HCT116 (cell line): ENCODE results near the gene TMEM150A. TPM values are rescaled to one million over a fixed set of nuclear protein-coding genes. Genes with fewer than 3 reads are reported as not detected.

Source experiments
- ATAC-seq: fragments of 200-7000 bp; cut with Tn5 transposase; 2 replicates; pipeline ENCODE4 v1.9.1; 2020; ENCODE audit warnings: mild to moderate bottlenecking, moderate library complexity
- BruUV-seq: library from RNA; stranded (reverse); fragments of 400-500 nt; replicated peaks from 2 replicates; lab custom pipeline; 2021; lab: Mats Ljungman, UMichigan
- CTCF ChIA-PET: fragments of 300-600 bp; sonication (Branson Sonifier 250); formaldehyde crosslinking; loops from one replicate; lab custom pipeline; 2021; ENCODE audit warnings: antibody characterized with exemption; lab: Charles Lee
- POLR2A ChIA-PET: fragments of 300-600, 350-600 bp; sonication (Branson Sonifier 250); formaldehyde crosslinking; loops from one replicate; lab custom pipeline; 2021; ENCODE audit warnings: antibody characterized with exemption; lab: Charles Lee
- RAD21 ChIA-PET, 2 experiments: fragments of 300-600 bp; sonication (Branson Sonifier 250); formaldehyde crosslinking; loops; one replicate each; lab custom pipeline; 2023; ENCODE audit warnings: low total read pairs in 2 of 2; ENCODE audit not compliant: uncharacterized antibody in 2 of 2, unreplicated experiment in 2 of 2, low non-redundant PET in 1 of 2; lab: Charles Lee
- DNase-seq: peaks from one replicate; pipeline ENCODE4 v3.0.0-alpha.2; 2010; ENCODE audit warnings: low read depth, low spot score
- H2AFZ ChIP-seq: fragments of 200-600 bp; shearing (Covaris generic), sonication (generic); 2 replicates; pipeline ENCODE4 v1.6.1; 2017; ENCODE audit warnings: low read depth, mixed run types, mixed read lengths, antibody characterized with exemption, low read length; ENCODE audit not compliant: poor library complexity, severe bottlenecking
- H3K27ac ChIP-seq: 2 replicates; pipeline ENCODE4 v1.5.1; 2012; ENCODE audit warnings: low read depth, low read length
- H3K27me3 ChIP-seq: fragments of 200-600 bp; sonication (generic); 2 replicates; pipeline ENCODE4 v1.6.1; 2016; ENCODE audit warnings: mixed run types, low read length, mixed read lengths; ENCODE audit not compliant: insufficient read depth
- H3K36me3 ChIP-seq, 2 experiments: fragments of 200-500 bp in 1 of 2; fragments of 200-600 bp in 1 of 2; sonication (Bioruptor generic) in 1 of 2; sonication (generic) in 1 of 2; 2 replicates each; pipeline versions ENCODE4 v1.5.1 to v1.6.1; 2014 to 2016; ENCODE audit warnings: low read length in 2 of 2, inconsistent platforms in 1 of 2, mixed read lengths in 1 of 2, mixed run types in 1 of 2; ENCODE audit not compliant: insufficient read depth in 2 of 2, control insufficient read depth in 1 of 2
- H3K4me1 ChIP-seq, 2 experiments: fragments of 200-600 bp in 1 of 2; sonication (generic) in 1 of 2; 2 replicates each; pipeline versions ENCODE4 v1.5.1 to v1.6.1; 2012 to 2017; ENCODE audit warnings: low read length in 2 of 2, inconsistent platforms in 1 of 2, mild to moderate bottlenecking in 1 of 2, mixed read lengths in 1 of 2, mixed run types in 1 of 2, moderate library complexity in 1 of 2; ENCODE audit not compliant: insufficient read depth in 2 of 2, control insufficient read depth in 1 of 2
- H3K4me2 ChIP-seq: fragments of 200-600 bp; sonication (generic); 2 replicates; pipeline ENCODE4 v1.6.1; 2017; ENCODE audit warnings: mixed run types, low read length, mixed read lengths
- H3K4me3 ChIP-seq, 2 experiments: fragments of 200-600 bp in 1 of 2; sonication (generic) in 1 of 2; replicated peaks in 1 of 2; 2 replicates each; pipeline ENCODE4 v1.5.1; 2011 to 2016; ENCODE audit warnings: low read length in 2 of 2, control low read depth in 1 of 2, low read depth in 1 of 2, mild to moderate bottlenecking in 1 of 2, mixed read lengths in 1 of 2, mixed run types in 1 of 2
- H3K79me2 ChIP-seq: fragments of 200-600 bp; sonication (generic); 2 replicates; pipeline ENCODE4 v1.6.1; 2017; ENCODE audit warnings: mild to moderate bottlenecking, mixed run types, low read length, moderate library complexity, mixed read lengths; ENCODE audit not compliant: insufficient read depth
- H3K9ac ChIP-seq: fragments of 200-600 bp; sonication (generic); 2 replicates; pipeline ENCODE4 v1.6.1; 2016; ENCODE audit warnings: low read length, mixed read lengths
- H3K9me2 ChIP-seq: fragments of 200-600 bp; sonication (generic), shearing (Covaris generic); 2 replicates; pipeline ENCODE4 v1.6.1; 2017; ENCODE audit warnings: mixed run types, mild to moderate bottlenecking, moderate library complexity; ENCODE audit not compliant: insufficient read depth
- H3K9me3 ChIP-seq, 2 experiments: fragments of 200-500 bp in 1 of 2; fragments of 200-600 bp in 1 of 2; sonication (Bioruptor generic) in 1 of 2; sonication (generic) in 1 of 2; 2 replicates each; pipeline ENCODE4 v1.6.1; 2014 to 2017; ENCODE audit warnings: low read length in 2 of 2, mixed read lengths in 2 of 2, inconsistent platforms in 1 of 2, low read depth in 1 of 2, mild to moderate bottlenecking in 1 of 2, mixed run types in 1 of 2, moderate library complexity in 1 of 2; ENCODE audit not compliant: control insufficient read depth in 1 of 2, insufficient read depth in 1 of 2
- H4K20me1 ChIP-seq: fragments of 200-600 bp; sonication (generic), shearing (Covaris generic); 2 replicates; pipeline ENCODE4 v1.6.1; 2017; ENCODE audit warnings: mixed run types, mild to moderate bottlenecking, moderate library complexity; ENCODE audit not compliant: insufficient read depth
- CEBPB ChIP-seq: IDR thresholded peaks from 2 replicates; pipeline ENCODE4 v1.6.1; 2012; ENCODE audit warnings: low read depth
- ELF1 ChIP-seq: IDR thresholded peaks from 2 replicates; pipeline ENCODE4 v1.6.1; 2012; ENCODE audit warnings: low read depth, borderline replicate concordance
- FOSL1 ChIP-seq: IDR thresholded peaks from 2 replicates; pipeline ENCODE4 v1.6.1; 2012; ENCODE audit warnings: low read depth
- POLR2A ChIP-seq: IDR thresholded peaks from 2 replicates; pipeline ENCODE4 v1.7.0; 2011; ENCODE audit warnings: borderline replicate concordance; ENCODE audit not compliant: insufficient read depth, insufficient read length; ENCODE audit errors: extremely low read depth
- POLR2AphosphoS5 ChIP-seq: IDR thresholded peaks from 2 replicates; pipeline ENCODE4 v1.6.1; 2011; ENCODE audit warnings: mild to moderate bottlenecking, low read depth, low read length, moderate library complexity
- RAD21 ChIP-seq: IDR thresholded peaks from 2 replicates; pipeline ENCODE4 v1.6.1; 2012; ENCODE audit warnings: low read depth, mild to moderate bottlenecking
- SIN3A ChIP-seq: IDR thresholded peaks from 2 replicates; pipeline ENCODE4 v1.6.1; 2012; ENCODE audit warnings: low read depth
- SRF ChIP-seq: IDR thresholded peaks from 2 replicates; pipeline ENCODE4 v1.6.1; 2012; ENCODE audit warnings: low read depth
- YY1 ChIP-seq: IDR thresholded peaks from 2 replicates; pipeline ENCODE4 v1.6.1; 2011; ENCODE audit warnings: low read length, low read depth, moderate library complexity, mild to moderate bottlenecking; ENCODE audit not compliant: insufficient replicate concordance; ENCODE audit errors: extremely low read depth
- ZFX ChIP-seq: fragments of 450-650 bp; IDR thresholded peaks from 2 replicates; pipeline ENCODE4 v1.6.1; 2017
- ZNF274 ChIP-seq: fragments of 200-500 bp; sonication (Bioruptor generic); IDR thresholded peaks from 2 replicates; pipeline ENCODE4 v1.6.1; 2014; ENCODE audit warnings: mild to moderate bottlenecking, low read depth, low read length, inconsistent platforms
- intact Hi-C: fragments of 100-400 bp; cut with micrococcal nuclease; formaldehyde crosslinking; loops from 2 replicates; pipeline ENCODE4 v1.10.0; 2022
- total RNA-seq: library from RNA; stranded (reverse); gene quantifications from one replicate; pipeline ENCODE4 v1.2.1, GENCODE V29; 2021; ENCODE audit not compliant: unreplicated experiment
- TF ChIP-seq, protein P1 (sequence below): IDR thresholded peaks from 2 replicates; pipeline ENCODE4 v1.6.1; 2012
- TF ChIP-seq, protein P2 (sequence below): IDR thresholded peaks from 2 replicates; pipeline ENCODE4 v1.6.1; 2012

TMEM150A gene
- total RNA-seq, 1 experiment from 2014 or later = 9.9 TPM

DNA sequence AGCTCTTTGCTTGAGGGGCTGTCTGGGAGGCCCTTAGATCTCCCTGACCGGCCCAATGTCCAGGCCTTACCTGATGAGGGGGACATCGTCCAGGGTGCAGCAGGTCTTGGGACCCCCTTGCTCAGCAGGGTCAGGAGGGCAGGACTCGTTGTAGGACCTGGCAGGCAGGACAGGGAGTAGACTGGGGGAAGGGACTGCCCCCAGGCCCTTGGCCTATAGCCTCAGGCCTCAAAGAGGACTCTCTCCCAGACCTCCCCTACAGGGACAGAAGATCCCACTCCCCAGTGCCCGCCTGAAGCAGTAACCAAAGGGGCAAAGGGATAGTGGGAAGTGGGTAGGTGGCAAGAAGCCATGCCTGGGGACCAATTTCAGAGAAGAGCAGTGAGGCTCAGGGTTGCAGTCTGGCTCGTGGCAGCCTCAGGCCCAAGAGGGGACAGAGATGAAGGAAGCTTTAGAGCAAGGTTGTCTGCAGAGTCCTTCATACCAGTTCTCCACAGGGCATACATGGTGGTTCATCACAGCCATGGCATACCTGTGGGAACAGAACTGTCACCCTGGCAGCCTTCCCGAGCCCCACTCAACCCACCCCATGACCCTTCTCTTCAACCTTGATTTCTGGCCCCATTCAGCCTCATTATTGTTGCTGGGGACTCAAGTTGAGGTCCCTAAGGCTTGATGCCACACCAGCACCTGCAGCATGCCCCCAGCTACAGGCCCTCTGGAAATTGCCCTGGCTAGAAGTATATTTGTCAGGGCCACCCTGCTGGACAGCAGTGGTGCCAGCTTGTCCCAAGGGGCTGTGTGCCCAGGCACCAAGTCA lies 1.3 kb downstream of the TMEM150A start:
- peak overlapping the region; percentile 63 for H3K9ac ChIP-seq

More for the DNA sequence above, 1.3 kb downstream of the TMEM150A start:
- Histone ChIP-seq H3K27ac (peak overlapping the region; percentile 64; the same call in 1 of the 2 replicates), H3K9me3 (no peaks in the 10 kb centered on the region), H3K27me3 (no peaks in the 10 kb centered on the region), H3K9me2 (no peaks in the 10 kb centered on the region), H3K4me1 (peaks cover 11 to 25% of the 10 kb centered on the region in 2 experiments), H3K4me2 (peak overlapping the region; percentile 93), H4K20me1 (no peaks in the 10 kb centered on the region), H3K4me3 (peak overlapping the region; percentile 83 to 85), H2AFZ (no peak overlapping the region), H3K36me3 (peaks cover 4 to 5% of the 10 kb centered on the region in 2 experiments; a peak in 3 of 4 replicates), H3K79me2 (peaks cover 11% of the 10 kb centered on the region)
- intact Hi-C loops = loop anchor here (5.0 kb wide), 1 partner anchor 189 kb away; the partner anchor contains the start of gene CAPG
- ChIA-PET RAD21 (no interaction called here), CTCF (no interaction called here), POLR2A (interaction anchor here (0.6 to 3.3 kb wide), 3 partner anchors 10 to 11 kb away, joined by 3 to 20 read pairs (median 3); partner anchors contain the start of gene C2orf68)
- no peak for DNase-seq
- no peak for ATAC-seq
- TF ChIP-seq YY1 = no peak
- TF ChIP-seq FOSL1 = no peak
- TF ChIP-seq SRF = no peak
- TF ChIP-seq POLR2AphosphoS5 = no peak; the same call in 1 of the 2 replicates
- TF ChIP-seq ZNF274 = no peak
- no peak for TF ChIP-seq POLR2A
- no peak for TF ChIP-seq CEBPB
- TF ChIP-seq RAD21 = no peak
- no peak for TF ChIP-seq SIN3A
- TF ChIP-seq ELF1 = no peak
- TF ChIP-seq, protein P1, sequence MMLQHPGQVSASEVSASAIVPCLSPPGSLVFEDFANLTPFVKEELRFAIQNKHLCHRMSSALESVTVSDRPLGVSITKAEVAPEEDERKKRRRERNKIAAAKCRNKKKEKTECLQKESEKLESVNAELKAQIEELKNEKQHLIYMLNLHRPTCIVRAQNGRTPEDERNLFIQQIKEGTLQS = no peak
- TF ChIP-seq ZFX = no peak
- TF ChIP-seq, protein P2, sequence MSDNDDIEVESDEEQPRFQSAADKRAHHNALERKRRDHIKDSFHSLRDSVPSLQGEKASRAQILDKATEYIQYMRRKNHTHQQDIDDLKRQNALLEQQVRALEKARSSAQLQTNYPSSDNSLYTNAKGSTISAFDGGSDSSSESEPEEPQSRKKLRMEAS = no peak
- BruUV-seq = TSS peak; percentile 31
